BLaER1 treated with 17β-estradiol and CSF1 and Interleukin-3, amounts not matched to agents 10 nM and 100 nM (cell line): ENCODE data around the gene ZNF143.
"Not testable (repeated sequence)": the region's sequence is repeated elsewhere in the genome, so short reads cannot be mapped to it uniquely, and the experiment has no call there.

ENCODE experiments used
- H3K27ac ChIP-seq, 11 experiments: shearing (Covaris generic); formaldehyde crosslinking; 2 replicates each; pipeline ENCODE4 v1.8.1; 2022
- H3K27me3 ChIP-seq, 11 experiments: shearing (Covaris generic); formaldehyde crosslinking; 2 replicates each; pipeline ENCODE4 v1.8.1; 2022
- H3K36me3 ChIP-seq, 11 experiments: shearing (Covaris generic); formaldehyde crosslinking; 2 replicates each; pipeline ENCODE4 v1.8.1; 2022
- H3K4me1 ChIP-seq, 10 experiments: shearing (Covaris generic); formaldehyde crosslinking; 2 replicates each; pipeline ENCODE4 v1.8.1; 2022
- H3K4me2 ChIP-seq, 11 experiments: shearing (Covaris generic); formaldehyde crosslinking; 2 replicates each; pipeline ENCODE4 v1.8.1; 2022
- H3K4me3 ChIP-seq, 10 experiments: shearing (Covaris generic); formaldehyde crosslinking; 2 replicates each; pipeline ENCODE4 v1.8.1; 2022
- H3K9ac ChIP-seq, 11 experiments: shearing (Covaris generic); formaldehyde crosslinking; 2 replicates each; pipeline ENCODE4 v1.8.1; 2022
- H3K9me3 ChIP-seq, 11 experiments: shearing (Covaris generic); formaldehyde crosslinking; replicated peaks in 1 of 11; 2 replicates each; pipeline ENCODE4 v1.8.1; 2022
- H4K20me1 ChIP-seq, 11 experiments: shearing (Covaris generic); formaldehyde crosslinking; 2 replicates each; pipeline ENCODE4 v1.8.1; 2022
- Cebpa-rat ChIP-seq, 11 experiments: shearing (Covaris generic); IDR thresholded peaks; 2 replicates each; pipeline ENCODE4 v1.8.1; 2022

The ZNF143 gene

DNA sequence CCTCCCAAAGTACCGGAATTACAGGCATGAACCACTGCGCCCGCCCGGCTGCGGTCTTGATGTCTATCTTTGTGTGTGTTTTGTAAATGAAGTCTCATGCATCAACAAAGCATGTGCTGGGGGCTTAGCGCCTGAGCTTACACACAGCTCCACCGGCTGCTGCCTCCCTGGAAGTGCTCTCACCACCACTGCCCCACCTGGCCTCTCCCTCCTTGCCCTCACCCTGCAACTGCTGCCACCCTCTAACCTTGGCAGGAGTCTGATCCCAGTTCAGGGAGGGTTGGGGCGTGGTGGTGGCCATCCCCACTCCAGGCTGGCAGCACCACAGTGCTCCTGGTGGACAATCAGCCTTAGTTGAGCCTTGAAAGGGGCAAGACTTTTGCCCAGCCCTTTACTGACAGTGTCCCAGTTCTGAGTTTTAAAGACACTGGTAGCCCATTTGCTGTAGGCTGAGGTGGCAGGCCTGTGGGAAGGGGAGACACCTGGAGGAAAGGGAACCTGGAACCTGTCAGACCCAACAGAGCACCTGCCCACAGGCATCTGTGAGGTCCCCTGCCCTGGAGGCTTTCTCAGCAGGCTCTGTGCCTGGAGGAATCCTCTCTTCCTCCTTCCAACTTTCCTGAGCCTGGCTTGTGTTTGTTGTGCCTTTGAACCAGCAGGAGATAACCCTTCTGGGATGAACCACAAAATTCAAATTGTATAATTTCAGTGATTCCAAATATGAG, 70.3 kb downstream of the ZNF143 start:
- H3K9ac ChIP-seq, result no peak overlapping the region
- H3K4me1 ChIP-seq, result peaks cover 0 to 12% (median 5%) of the 10 kb centered on the region in 10 experiments; a peak in 5 of 20 replicates
- H3K27me3 ChIP-seq, result no peaks in the 10 kb centered on the region
- no peak overlapping the region for H3K27ac ChIP-seq
- no peak for TF ChIP-seq Cebpa-rat (IDR thresholded peaks at IDR 0.05)
- H4K20me1 ChIP-seq, result no peaks in the 10 kb centered on the region
- peaks cover 23 to 39% (median 29%) of the 10 kb centered on the region in 11 experiments for H3K36me3 ChIP-seq
- no peak overlapping the region for H3K4me3 ChIP-seq
- no peak overlapping the region for H3K4me2 ChIP-seq
- H3K9me3 ChIP-seq, result no peaks in the 10 kb centered on the region

DNA sequence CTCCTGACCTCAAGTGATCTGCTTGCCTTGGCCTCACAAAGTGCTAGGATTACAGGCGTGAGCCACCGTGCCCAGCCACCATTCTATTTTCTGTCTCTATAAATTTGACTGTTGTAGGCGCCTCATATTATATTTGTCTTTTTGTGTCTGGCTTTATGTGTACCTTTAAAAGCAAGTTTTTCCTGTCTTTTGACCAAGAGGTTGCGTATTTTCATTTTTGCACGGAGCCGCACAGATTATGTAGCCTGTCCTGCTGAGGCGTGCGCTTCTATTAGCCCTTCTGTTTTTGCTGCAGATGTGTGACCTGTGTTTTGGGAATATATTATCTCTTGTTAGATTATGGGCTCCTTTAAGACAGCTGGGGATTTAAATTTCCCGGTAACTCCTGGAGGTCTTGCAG, 72.2 kb downstream of the ZNF143 start:
- no peaks in the 10 kb centered on the region for H3K27me3 ChIP-seq
- no peak overlapping the region for H3K9ac ChIP-seq
- no peak overlapping the region for H3K4me2 ChIP-seq
- no peak overlapping the region for H3K4me3 ChIP-seq
- peaks cover 0 to 12% (median 5%) of the 10 kb centered on the region in 10 experiments; a peak in 5 of 20 replicates for H3K4me1 ChIP-seq
- TF ChIP-seq Cebpa-rat (IDR thresholded peaks at IDR 0.05), result no peak
- no peak overlapping the region for H3K27ac ChIP-seq
- H3K36me3 ChIP-seq, result peaks cover 6 to 19% (median 10%) of the 10 kb centered on the region in 11 experiments; a peak in 16 of 22 replicates
- no peaks in the 10 kb centered on the region for H3K9me3 ChIP-seq
- no peaks in the 10 kb centered on the region for H4K20me1 ChIP-seq

DNA sequence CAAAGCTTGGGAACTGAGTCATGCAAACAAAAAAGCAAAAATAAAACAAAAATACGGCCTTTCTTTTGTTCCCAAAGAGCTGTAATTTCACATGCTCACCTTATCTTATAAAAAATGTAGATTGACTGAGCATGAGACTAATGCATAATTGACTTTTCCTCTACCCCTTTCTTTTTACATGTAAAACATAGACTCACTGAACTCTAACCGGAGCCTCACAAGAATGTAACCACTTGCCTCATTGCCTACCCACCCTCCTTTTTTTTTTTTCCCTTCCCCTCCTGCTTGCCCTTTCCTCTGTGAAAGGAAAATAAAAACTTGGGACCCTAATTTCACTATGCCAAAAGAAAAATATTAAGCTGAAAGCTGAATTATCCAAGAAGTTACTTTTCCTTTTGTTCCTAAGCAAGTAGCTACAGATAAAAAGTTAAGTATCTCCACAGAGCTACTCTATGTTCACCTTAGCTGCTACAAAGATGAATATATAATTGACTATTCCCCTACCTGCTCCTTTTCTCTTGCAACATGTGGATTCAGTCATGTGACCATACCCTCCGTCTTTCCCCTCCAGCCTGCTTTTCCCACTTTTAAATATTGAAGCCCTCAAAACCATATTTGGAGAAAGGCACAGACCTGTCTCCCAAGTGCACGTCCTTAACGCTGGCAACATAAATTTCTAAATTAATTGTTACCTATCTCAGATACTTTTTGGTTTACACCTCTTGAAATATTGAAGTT, 73.1 kb downstream of the ZNF143 start:
- H3K4me2 ChIP-seq, result no peak overlapping the region
- peaks cover 0 to 10% (median 4%) of the 10 kb centered on the region in 11 experiments; a peak in 14 of 22 replicates for H3K36me3 ChIP-seq
- TF ChIP-seq Cebpa-rat (IDR thresholded peaks at IDR 0.05), result no peak
- H3K4me3 ChIP-seq, result no peak overlapping the region
- no peaks in the 10 kb centered on the region for H3K9me3 ChIP-seq
- H4K20me1 ChIP-seq, result no peaks in the 10 kb centered on the region
- 0 out of 22 replicates have a peak overlapping the region, but pooled peaks of 1 of the 11 experiments have one; percentile 60 for H3K27ac ChIP-seq
- no peak overlapping the region for H3K9ac ChIP-seq
- no peaks in the 10 kb centered on the region for H3K27me3 ChIP-seq
- H3K4me1 ChIP-seq, result peaks cover 0 to 12% (median 5%) of the 10 kb centered on the region in 10 experiments; a peak in 5 of 20 replicates

DNA sequence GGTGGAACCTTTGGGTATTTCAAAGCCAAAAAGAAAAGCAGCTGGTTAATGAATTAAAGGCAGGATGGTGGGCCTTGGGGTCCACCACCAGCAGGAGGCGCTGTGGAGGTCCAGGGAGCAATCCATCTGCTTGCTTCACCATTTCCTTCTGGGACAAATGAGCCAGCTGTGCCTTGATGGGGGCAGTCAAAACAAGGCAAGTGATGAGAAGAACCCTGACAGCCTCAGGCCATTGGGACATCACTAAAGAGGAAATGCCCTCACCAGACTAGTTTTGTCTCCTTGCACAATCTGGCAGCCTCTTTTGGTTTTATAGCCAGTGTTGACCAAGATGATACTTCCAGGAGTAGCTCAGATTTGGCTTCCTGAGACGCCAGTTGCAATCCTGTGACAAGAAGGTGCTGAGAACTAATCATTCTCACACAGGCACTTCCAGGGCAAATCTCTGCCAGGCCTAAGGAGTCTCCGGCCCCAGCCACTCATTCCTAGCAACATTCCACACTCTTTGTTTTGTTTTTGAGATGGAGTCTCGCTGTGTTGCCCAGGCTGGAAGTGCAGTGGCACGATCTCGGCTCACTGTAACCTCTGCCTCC, 74.5 kb downstream of the ZNF143 start:
- H3K4me3 ChIP-seq, result no peak overlapping the region
- no peaks in the 10 kb centered on the region for H4K20me1 ChIP-seq
- peak overlapping the region in 1 of 11 experiments; percentile 12; a peak in 2 of 22 replicates for H3K4me2 ChIP-seq
- no peaks in the 10 kb centered on the region for H3K27me3 ChIP-seq
- H3K9ac ChIP-seq, result no peak overlapping the region
- H3K27ac ChIP-seq, result peak overlapping the region in 7 of 11 experiments; percentile 20 to 66 (median 42); a peak in 9 of 22 replicates
- peaks cover 0 to 12% (median 5%) of the 10 kb centered on the region in 10 experiments; a peak in 5 of 20 replicates for H3K4me1 ChIP-seq
- no peaks in the 10 kb centered on the region for H3K9me3 ChIP-seq
- H3K36me3 ChIP-seq, result peaks cover 0 to 5% (median 0%) of the 10 kb centered on the region in 11 experiments; a peak in 1 of 22 replicates
- peak in 8 of 11 experiments; percentile 15 to 86 (median 63); a peak in 13 of 22 replicates for TF ChIP-seq Cebpa-rat (IDR thresholded peaks at IDR 0.05)

DNA sequence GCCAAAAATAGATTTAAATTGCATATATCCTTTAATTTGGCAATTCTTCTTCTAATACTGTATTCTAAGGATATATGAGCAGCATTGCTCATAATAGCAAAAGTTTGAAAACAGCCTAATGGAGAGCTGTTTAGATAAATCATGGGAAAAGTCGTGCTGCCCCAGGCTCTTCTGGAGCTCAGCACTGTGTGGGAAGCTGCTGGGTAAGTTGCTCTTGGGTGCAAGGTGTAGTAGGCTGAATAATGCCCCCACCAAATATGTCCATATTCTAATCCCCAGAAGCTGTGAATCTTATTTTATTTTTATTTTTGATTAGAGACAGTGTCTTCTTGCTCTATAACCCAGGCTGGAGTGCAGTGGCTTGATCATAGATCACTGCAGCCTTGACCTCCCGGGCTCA, 77.7 kb downstream of the ZNF143 start:
- H3K36me3 ChIP-seq, result 0 out of 22 replicates have a peak, but pooled peaks cover 0 to 5% (median 0%) of the 10 kb centered on the region in 11 experiments
- no peak for TF ChIP-seq Cebpa-rat (IDR thresholded peaks at IDR 0.05)
- no peaks in the 10 kb centered on the region for H4K20me1 ChIP-seq
- no peak overlapping the region for H3K9ac ChIP-seq
- H3K27ac ChIP-seq, result no peak overlapping the region
- H3K27me3 ChIP-seq, result no peaks in the 10 kb centered on the region
- H3K4me3 ChIP-seq, result no peak overlapping the region
- no peaks in the 10 kb centered on the region for H3K9me3 ChIP-seq
- H3K4me2 ChIP-seq, result no peak overlapping the region
- H3K4me1 ChIP-seq, result peaks cover 0 to 12% (median 5%) of the 10 kb centered on the region in 10 experiments; a peak in 5 of 20 replicates

DNA sequence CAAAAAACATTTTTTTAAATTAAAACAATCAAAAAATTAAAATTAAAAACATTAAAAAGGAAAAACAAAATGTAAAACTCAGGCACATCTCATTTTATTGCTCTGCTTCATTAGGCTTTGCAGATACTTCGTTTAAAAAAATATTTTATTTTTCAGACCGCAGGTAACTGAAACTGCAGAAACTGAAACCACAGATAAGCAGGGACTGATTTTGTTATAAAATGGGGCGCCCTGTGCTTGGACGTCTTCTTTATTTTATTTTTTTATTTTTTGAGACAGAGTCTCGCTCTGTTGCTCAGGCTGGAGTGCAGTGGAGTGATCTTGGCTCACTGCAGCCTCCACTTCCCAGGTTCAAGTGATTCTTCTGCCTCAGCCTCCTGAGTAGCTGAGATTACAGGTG, 88.4 kb downstream of the ZNF143 start:
- peaks cover 0 to 10% (median 0%) of the 10 kb centered on the region in 11 experiments; a peak in 3 of 22 replicates for H3K9me3 ChIP-seq
- H3K27me3 ChIP-seq, H3K27ac ChIP-seq, H4K20me1 ChIP-seq, H3K4me3 ChIP-seq, H3K9ac ChIP-seq, H3K4me2 ChIP-seq, H3K4me1 ChIP-seq: not testable (repeated sequence)
- H3K36me3 ChIP-seq, result peaks cover 0 to 10% (median 8%) of the 10 kb centered on the region in 11 experiments; a peak in 8 of 22 replicates

DNA sequence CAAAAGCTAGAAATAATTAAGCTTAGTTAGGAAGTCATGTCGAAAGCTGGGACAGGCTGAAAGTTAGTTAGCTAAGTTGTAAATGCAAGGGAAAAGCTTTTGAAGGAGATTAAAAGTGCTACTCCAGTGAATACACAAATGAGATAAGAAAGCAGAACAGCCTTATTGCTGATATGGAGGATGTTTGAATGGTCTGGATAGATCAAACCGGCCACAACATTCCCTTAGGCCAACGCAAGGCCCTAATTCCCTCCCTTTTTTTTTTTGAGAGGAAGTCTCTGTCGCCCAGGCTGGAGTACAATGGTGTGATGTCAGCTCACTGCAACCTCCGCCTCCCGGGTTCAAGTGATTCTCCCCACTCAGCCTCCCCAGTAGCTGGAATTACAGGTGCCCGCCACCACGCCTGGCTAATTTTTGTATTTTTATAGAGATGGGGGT, 89.4 kb downstream of the ZNF143 start:
- peaks cover 0 to 10% (median 8%) of the 10 kb centered on the region in 11 experiments; a peak in 8 of 22 replicates for H3K36me3 ChIP-seq
- no peak overlapping the region for H3K4me3 ChIP-seq
- H3K4me2 ChIP-seq, result no peak overlapping the region
- no peak overlapping the region for H3K27ac ChIP-seq
- peaks cover 0 to 10% (median 0%) of the 10 kb centered on the region in 11 experiments; a peak in 3 of 22 replicates for H3K9me3 ChIP-seq
- TF ChIP-seq Cebpa-rat (IDR thresholded peaks at IDR 0.05), result no peak
- H4K20me1 ChIP-seq, result no peaks in the 10 kb centered on the region
- no peaks in the 10 kb centered on the region for H3K27me3 ChIP-seq
- H3K4me1 ChIP-seq, result peaks cover 0 to 8% (median 6%) of the 10 kb centered on the region in 10 experiments; a peak in 5 of 20 replicates
- no peak overlapping the region for H3K9ac ChIP-seq

DNA sequence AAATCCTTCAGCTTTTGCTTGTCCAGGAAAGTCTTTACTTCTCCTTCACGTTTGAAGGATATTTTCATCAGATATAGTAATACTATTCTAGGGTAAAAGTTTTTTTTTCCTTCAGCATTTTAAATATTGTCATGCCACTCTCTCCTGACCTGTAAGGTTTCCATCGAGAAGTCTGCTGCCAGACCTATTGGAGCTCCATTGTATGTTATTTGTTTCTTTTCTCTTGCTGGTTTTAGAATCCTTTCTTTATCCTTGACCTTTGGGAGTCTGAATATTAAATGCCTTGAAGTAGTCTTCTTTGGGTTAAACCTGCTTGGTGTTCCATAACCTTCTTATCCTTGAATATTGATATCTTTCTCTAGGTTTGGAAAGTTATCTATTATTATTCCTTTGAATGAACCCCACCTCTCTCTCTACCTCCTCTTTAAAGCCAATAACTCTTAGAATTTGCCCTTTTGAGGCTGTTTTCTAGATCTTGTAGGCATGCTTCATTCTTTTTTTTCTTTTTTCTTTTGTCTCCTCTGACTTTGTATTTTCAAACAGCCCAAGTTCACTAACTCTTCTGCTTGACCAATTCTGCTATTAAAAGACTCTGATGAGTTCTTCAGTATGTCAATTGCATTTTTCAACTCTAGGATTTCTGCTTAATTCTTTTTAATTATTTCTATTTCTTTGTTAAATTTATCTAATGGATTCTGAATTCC, 100.6 kb downstream of the ZNF143 start:
- TF ChIP-seq Cebpa-rat (IDR thresholded peaks at IDR 0.05), result no peak
- H4K20me1 ChIP-seq, result no peaks in the 10 kb centered on the region
- peaks cover 0 to 9% (median 0%) of the 10 kb centered on the region in 10 experiments; a peak in 8 of 20 replicates for H3K4me1 ChIP-seq
- H3K9ac ChIP-seq, result no peak overlapping the region
- peaks cover 0 to 19% (median 0%) of the 10 kb centered on the region in 11 experiments; a peak in 4 of 22 replicates for H3K36me3 ChIP-seq
- no peak overlapping the region for H3K27ac ChIP-seq
- no peak overlapping the region for H3K4me2 ChIP-seq
- no peak overlapping the region for H3K4me3 ChIP-seq
- H3K27me3 ChIP-seq, result no peaks in the 10 kb centered on the region
- peaks cover 27 to 42% (median 33%) of the 10 kb centered on the region in 11 experiments for H3K9me3 ChIP-seq
